Keratinocyte (primary cell): ENCODE results near the gene BBOF1.

Experiments
- EZH2 ChIP-seq: IDR thresholded peaks from one replicate; pipeline ENCODE4 v1.6.1; 2012; ENCODE audit warnings: inconsistent platforms, mild to moderate bottlenecking, low read length, moderate library complexity
- TF ChIP-seq, protein P1 (sequence below), 3 experiments: IDR thresholded peaks in 1 of 3; conservative IDR thresholded peaks in 1 of 3; optimal IDR thresholded peaks in 1 of 3; 2 replicates in 2 of 3; 3 replicates in 1 of 3; pipeline versions ENCODE3 to v1.5.1; 2011; ENCODE audit warnings: low read length in 3 of 3, mild to moderate bottlenecking in 3 of 3, moderate library complexity in 2 of 3, control low read depth in 1 of 3, inconsistent platforms in 1 of 3; ENCODE audit not compliant: insufficient read depth in 2 of 3; ENCODE audit errors: extremely low read depth in 1 of 3

DNA sequence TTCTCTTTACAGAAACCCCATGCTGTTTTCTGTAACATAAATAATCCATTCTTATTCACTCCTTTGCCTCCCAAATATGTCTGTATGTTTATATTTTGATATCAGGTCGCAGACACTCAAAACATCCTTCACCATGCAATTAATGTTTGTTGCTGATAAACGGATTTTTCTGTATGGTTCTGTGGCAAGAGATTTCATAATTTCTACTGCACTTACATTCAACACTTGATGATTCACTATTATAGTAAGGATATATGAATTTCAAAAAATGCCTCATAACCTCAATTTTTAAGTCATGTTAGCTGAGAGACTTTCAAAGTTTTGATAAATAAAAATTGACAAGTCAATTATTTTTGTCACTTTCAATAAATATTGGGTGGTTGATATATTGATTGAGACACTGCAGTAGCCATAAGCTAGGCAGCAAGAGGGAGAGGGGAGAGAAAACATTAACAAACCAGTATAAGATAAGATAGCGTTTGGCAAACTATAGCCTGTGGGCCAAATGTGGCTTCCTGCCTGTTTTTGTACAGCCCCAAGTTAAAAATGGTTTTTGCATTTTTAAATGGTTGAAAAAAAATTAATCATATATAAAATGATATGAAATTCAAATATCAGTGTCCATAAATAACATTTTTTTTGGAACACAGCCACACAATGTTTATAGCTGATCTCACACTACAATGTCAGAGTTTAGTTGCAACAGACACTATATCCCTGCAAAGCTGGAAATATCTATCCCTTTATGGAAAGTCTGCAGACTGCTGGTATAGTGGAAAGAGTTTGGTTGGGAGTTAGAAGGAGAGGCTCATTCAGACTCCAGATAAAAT, 46.8 kb downstream of the BBOF1 start:
- TF ChIP-seq EZH2 = no peak
- TF ChIP-seq, protein P1, sequence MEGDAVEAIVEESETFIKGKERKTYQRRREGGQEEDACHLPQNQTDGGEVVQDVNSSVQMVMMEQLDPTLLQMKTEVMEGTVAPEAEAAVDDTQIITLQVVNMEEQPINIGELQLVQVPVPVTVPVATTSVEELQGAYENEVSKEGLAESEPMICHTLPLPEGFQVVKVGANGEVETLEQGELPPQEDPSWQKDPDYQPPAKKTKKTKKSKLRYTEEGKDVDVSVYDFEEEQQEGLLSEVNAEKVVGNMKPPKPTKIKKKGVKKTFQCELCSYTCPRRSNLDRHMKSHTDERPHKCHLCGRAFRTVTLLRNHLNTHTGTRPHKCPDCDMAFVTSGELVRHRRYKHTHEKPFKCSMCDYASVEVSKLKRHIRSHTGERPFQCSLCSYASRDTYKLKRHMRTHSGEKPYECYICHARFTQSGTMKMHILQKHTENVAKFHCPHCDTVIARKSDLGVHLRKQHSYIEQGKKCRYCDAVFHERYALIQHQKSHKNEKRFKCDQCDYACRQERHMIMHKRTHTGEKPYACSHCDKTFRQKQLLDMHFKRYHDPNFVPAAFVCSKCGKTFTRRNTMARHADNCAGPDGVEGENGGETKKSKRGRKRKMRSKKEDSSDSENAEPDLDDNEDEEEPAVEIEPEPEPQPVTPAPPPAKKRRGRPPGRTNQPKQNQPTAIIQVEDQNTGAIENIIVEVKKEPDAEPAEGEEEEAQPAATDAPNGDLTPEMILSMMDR (optimal IDR thresholded peaks at IDR 0.05 in 1 of 3, IDR thresholded peaks at IDR 0.05 in 1 of 3, conservative IDR thresholded peaks at IDR 0.05 in 1 of 3; ENCODE audit: extremely low read depth in 1 of 3, insufficient read depth in 2 of 3, low read length in 3 of 3) = no peak
